SKM-1 treated with dmso at 0.1 percent for 144 hours (cell line): ENCODE measurements around the gene ZFYVE26.
A peak's percentile ranks its signal among the peaks of the same experiment; 100 is the strongest.

ENCODE experiments used
- DNase-seq: peaks from one replicate; lab custom pipeline; 2025; ENCODE audit not compliant: unreplicated experiment; lab: John Stamatoyannopoulos, UW

Gene ZFYVE26

GRCh38 chr14:67817750-67818438, 1.5 kb upstream of the ZFYVE26 start:
- DNase-seq = no peak

GRCh38 chr14:67815573-67816225, 691 bp downstream of the ZFYVE26 start:
- no peak for DNase-seq

GRCh38 chr14:67814821-67815220, 1.6 kb downstream of the ZFYVE26 start:
- DNase-seq = no peak

GRCh38 chr14:67806246-67806645, 10.1 kb downstream of the ZFYVE26 start:
- no peak for DNase-seq

- DNase-seq = no peak
Observed at GRCh38 chr14:67800743-67801142, 15.6 kb downstream of the ZFYVE26 start.

- no peak for DNase-seq
Observed at GRCh38 chr14:67798731-67799130, 17.7 kb downstream of the ZFYVE26 start.

GRCh38 chr14:67787673-67788072, 28.7 kb downstream of the ZFYVE26 start:
- DNase-seq = no peak

GRCh38 chr14:67785270-67786109, 30.9 kb downstream of the ZFYVE26 start:
- no peak for DNase-seq

- no peak for DNase-seq
Observed at GRCh38 chr14:67784244-67784823, 32.1 kb downstream of the ZFYVE26 start.

- DNase-seq = no peak
Observed at GRCh38 chr14:67782090-67782489, 34.3 kb downstream of the ZFYVE26 start.

GRCh38 chr14:67778792-67779191, 37.6 kb downstream of the ZFYVE26 start:
- DNase-seq = no peak

- DNase-seq = no peak
Observed at GRCh38 chr14:67776653-67777322, 39.6 kb downstream of the ZFYVE26 start.

GRCh38 chr14:67773844-67774377, 42.5 kb downstream of the ZFYVE26 start:
- no peak for DNase-seq

- DNase-seq = no peak
Observed at GRCh38 chr14:67768219-67768618, 48.2 kb downstream of the ZFYVE26 start.

- peak; percentile 45 for DNase-seq
Observed at GRCh38 chr14:67766035-67766680, 50.2 kb downstream of the ZFYVE26 start.

- no peak for DNase-seq
Observed at GRCh38 chr14:67765192-67765834, 51.1 kb downstream of the ZFYVE26 start.

GRCh38 chr14:67764496-67764895, 51.9 kb downstream of the ZFYVE26 start:
- DNase-seq = no peak

GRCh38 chr14:67763158-67763822, 53.1 kb downstream of the ZFYVE26 start:
- DNase-seq = no peak

GRCh38 chr14:67762051-67762450, 54.3 kb downstream of the ZFYVE26 start:
- no peak for DNase-seq
